ENCODE data around the gene RFTN1. TPM values are rescaled to one million over a fixed set of nuclear protein-coding genes. Genes with fewer than 3 reads are reported as not detected.

RFTN1 gene
- total RNA-seq, 2 experiments from 2014 or later, result 81.8 to 152 TPM

GRCh38 chr3:16472593-16472992, 40.9 kb downstream of the RFTN1 start:
- Histone ChIP-seq H3K36me3 (ENCODE audit: insufficient read depth, low read length) (peaks cover 100% of the 10 kb centered on the region), H3K4me1 (ENCODE audit: insufficient read depth, low read length, poor library complexity, severe bottlenecking) (peaks cover 31% of the 10 kb centered on the region), H3K4me3 (ENCODE audit: low read depth, low read length, poor library complexity, severe bottlenecking) (no peak overlapping the region), H3K27ac (ENCODE audit: low read depth, low read length, poor library complexity, severe bottlenecking) (no peak overlapping the region), H3K9me2 (ENCODE audit: insufficient read depth, low read length) (no peaks in the 10 kb centered on the region), H3K9me3 (ENCODE audit: low read length) (peaks cover 16% of the 10 kb centered on the region), H3K4me2 (ENCODE audit: low read length) (no peak overlapping the region), H2AFZ (ENCODE audit: low read length) (no peak overlapping the region), H4K20me1 (ENCODE audit: insufficient read depth, low read length) (no peaks in the 10 kb centered on the region), H3K79me2 (ENCODE audit: insufficient read depth, low read depth, low read length) (peaks cover 99% of the 10 kb centered on the region)
- no peak for DNase-seq (ENCODE audit: low spot score)
- no TSS peak for BruUV-seq (replicated peaks)
- no peak for TF ChIP-seq EZH2phosphoT487 (IDR thresholded peaks at IDR 0.05; ENCODE audit: borderline replicate concordance, low read depth, low read length)
- TF ChIP-seq CTCF (conservative IDR thresholded peaks at IDR 0.05; ENCODE audit: low read length), result no peak
- CTCF ChIA-PET (ENCODE audit: unreplicated experiment), result no interaction called here
- intact Hi-C loops (cut with micrococcal nuclease; ENCODE audit: unreplicated experiment), result no loop called here
- POLR2A ChIA-PET, result no interaction called here

- peaks cover 99% of the 10 kb centered on the region for H3K79me2 ChIP-seq (ENCODE audit: insufficient read depth, low read depth, low read length)
- no peaks in the 10 kb centered on the region for H3K9me2 ChIP-seq (ENCODE audit: insufficient read depth, low read length)
- intact Hi-C loops (cut with micrococcal nuclease; ENCODE audit: unreplicated experiment), result no loop called here
- ChIA-PET POLR2A (interaction anchor here (0.7 to 1.0 kb wide), 4 partner anchors 11 to 149 kb away, joined by 3 to 5 read pairs (median 3); no protein-coding TSS in a partner anchor), CTCF (ENCODE audit: unreplicated experiment) (no interaction called here)
- H3K9me3 ChIP-seq (ENCODE audit: low read length), result peaks cover 9% of the 10 kb centered on the region; the same call in 1 of the 2 replicates
- no TSS peak for BruUV-seq (replicated peaks)
- H3K4me1 ChIP-seq (ENCODE audit: insufficient read depth, low read length, poor library complexity, severe bottlenecking), result peaks cover 35% of the 10 kb centered on the region
- H4K20me1 ChIP-seq (ENCODE audit: insufficient read depth, low read length), result no peaks in the 10 kb centered on the region
- DNase-seq (ENCODE audit: low spot score), result no peak
- no peak overlapping the region for H2AFZ ChIP-seq (ENCODE audit: low read length)
- TF ChIP-seq CTCF (conservative IDR thresholded peaks at IDR 0.05; ENCODE audit: low read length), result no peak
- no peak for TF ChIP-seq EZH2phosphoT487 (IDR thresholded peaks at IDR 0.05; ENCODE audit: borderline replicate concordance, low read depth, low read length)
- H3K4me3 ChIP-seq (ENCODE audit: low read depth, low read length, poor library complexity, severe bottlenecking), result no peak overlapping the region
- H3K27ac ChIP-seq (ENCODE audit: low read depth, low read length, poor library complexity, severe bottlenecking), result no peak overlapping the region
- no peak overlapping the region for H3K4me2 ChIP-seq (ENCODE audit: low read length)
- H3K36me3 ChIP-seq (ENCODE audit: insufficient read depth, low read length), result peaks cover 100% of the 10 kb centered on the region
Measured at GRCh38 chr3:16471897-16472296, 41.6 kb downstream of the RFTN1 start.

DNA sequence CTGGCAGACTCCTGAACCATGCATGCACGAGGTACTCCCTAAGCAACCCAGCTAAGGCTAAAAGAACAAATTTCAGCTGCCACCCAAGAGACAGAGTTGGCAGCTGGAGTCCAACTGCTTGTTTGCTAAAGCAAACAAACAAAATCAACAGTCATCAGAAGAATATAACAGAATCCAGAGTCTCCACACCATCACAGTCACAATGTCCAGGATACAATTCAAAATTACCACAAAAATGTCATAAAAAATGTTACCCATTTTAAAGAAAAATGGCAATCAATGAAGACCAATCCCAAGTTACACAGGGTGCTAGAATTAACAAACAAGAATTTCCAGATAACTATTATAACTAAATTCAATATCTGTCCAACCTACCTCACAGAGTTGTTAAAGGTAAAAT, 42.9 kb downstream of the RFTN1 start:
- Histone ChIP-seq H3K9me2 (ENCODE audit: insufficient read depth, low read length) (no peaks in the 10 kb centered on the region), H3K36me3 (ENCODE audit: insufficient read depth, low read length) (peaks cover 100% of the 10 kb centered on the region), H2AFZ (ENCODE audit: low read length) (no peak overlapping the region), H4K20me1 (ENCODE audit: insufficient read depth, low read length) (no peaks in the 10 kb centered on the region), H3K9me3 (ENCODE audit: low read length) (peaks cover 9% of the 10 kb centered on the region; the same call in 1 of the 2 replicates), H3K4me2 (ENCODE audit: low read length) (peak overlapping the region; percentile 3; the same call in 1 of the 2 replicates), H3K4me1 (ENCODE audit: insufficient read depth, low read length, poor library complexity, severe bottlenecking) (peaks cover 35% of the 10 kb centered on the region), H3K4me3 (ENCODE audit: low read depth, low read length, poor library complexity, severe bottlenecking) (no peak overlapping the region), H3K79me2 (ENCODE audit: insufficient read depth, low read depth, low read length) (peaks cover 99% of the 10 kb centered on the region), H3K27ac (ENCODE audit: low read depth, low read length, poor library complexity, severe bottlenecking) (no peak overlapping the region)
- intact Hi-C loops (cut with micrococcal nuclease; ENCODE audit: unreplicated experiment), result no loop called here
- no peak for TF ChIP-seq CTCF (conservative IDR thresholded peaks at IDR 0.05; ENCODE audit: low read length)
- TF ChIP-seq EZH2phosphoT487 (IDR thresholded peaks at IDR 0.05; ENCODE audit: borderline replicate concordance, low read depth, low read length), result no peak
- BruUV-seq (replicated peaks), result no TSS peak
- CTCF ChIA-PET (ENCODE audit: unreplicated experiment), result no interaction called here
- DNase-seq (ENCODE audit: low spot score), result no peak
- POLR2A ChIA-PET, result interaction anchor here (0.9 to 5.3 kb wide), 2 partner anchors 12 to 27 kb away, joined by 4 to 19 read pairs; no protein-coding TSS in a partner anchor

All from OCI-LY7 (cell line).